ENCODE data around the gene COA6.

Gene COA6

GRCh38 chr1:234331507-234331906, 41.7 kb upstream of the COA6 start:
- Histone ChIP-seq H3K4me3 (replicated peaks; ENCODE audit: insufficient read depth, low read length) (no peak overlapping the region), H3K27me3 (ENCODE audit: insufficient read depth, poor library complexity, severe bottlenecking) (no peaks in the 10 kb centered on the region), H3K27ac (replicated peaks) (0 out of 2 replicates have a peak overlapping the region, but pooled peaks have one; percentile 0)
- DNase-seq (ENCODE audit: low read depth in 1 of 2, low spot score in 1 of 2) = peak; percentile 81 to 82
- TF ChIP-seq REST (IDR thresholded peaks at IDR 0.05; ENCODE audit: insufficient replicate concordance, low read depth) = no peak
- TF ChIP-seq GABPA (IDR thresholded peaks at IDR 0.05; ENCODE audit: low read depth) = no peak
- no peak for TF ChIP-seq POLR2AphosphoS5 (IDR thresholded peaks at IDR 0.05; ENCODE audit: low read depth)
- no peak for TF ChIP-seq SPI1 (IDR thresholded peaks at IDR 0.05; ENCODE audit: borderline replicate concordance, low read depth)
- TF ChIP-seq CTCF (IDR thresholded peaks at IDR 0.05; ENCODE audit: insufficient read depth, low read length) = no peak

GRCh38 chr1:234336359-234336758, 36.9 kb upstream of the COA6 start:
- Histone ChIP-seq H3K27me3 (ENCODE audit: insufficient read depth, poor library complexity, severe bottlenecking) (no peaks in the 10 kb centered on the region), H3K4me3 (replicated peaks; ENCODE audit: insufficient read depth, low read length) (no peak overlapping the region), H3K27ac (replicated peaks) (no peak overlapping the region)
- no peak for DNase-seq (ENCODE audit: low read depth in 1 of 2, low spot score in 1 of 2)
- TF ChIP-seq GABPA (IDR thresholded peaks at IDR 0.05; ENCODE audit: low read depth) = no peak
- no peak for TF ChIP-seq REST (IDR thresholded peaks at IDR 0.05; ENCODE audit: insufficient replicate concordance, low read depth)

- Histone ChIP-seq H3K4me3 (replicated peaks; ENCODE audit: insufficient read depth, low read length) (no peak overlapping the region), H3K27ac (replicated peaks) (no peak overlapping the region), H3K27me3 (ENCODE audit: insufficient read depth, poor library complexity, severe bottlenecking) (no peaks in the 10 kb centered on the region)
- TF ChIP-seq SPI1 (IDR thresholded peaks at IDR 0.05; ENCODE audit: borderline replicate concordance, low read depth) = no peak
- no peak for TF ChIP-seq CTCF (IDR thresholded peaks at IDR 0.05; ENCODE audit: insufficient read depth, low read length)
- TF ChIP-seq REST (IDR thresholded peaks at IDR 0.05; ENCODE audit: insufficient replicate concordance, low read depth) = no peak
- no peak for TF ChIP-seq GABPA (IDR thresholded peaks at IDR 0.05; ENCODE audit: low read depth)
- TF ChIP-seq POLR2AphosphoS5 (IDR thresholded peaks at IDR 0.05; ENCODE audit: low read depth) = no peak
- DNase-seq (ENCODE audit: low read depth in 1 of 2, low spot score in 1 of 2) = no peak
Observed at GRCh38 chr1:234337233-234337632, 36.0 kb upstream of the COA6 start.

GRCh38 chr1:234340528-234340927, 32.7 kb upstream of the COA6 start:
- H3K27ac ChIP-seq (replicated peaks) = no peak overlapping the region
- DNase-seq (ENCODE audit: low read depth in 1 of 2, low spot score in 1 of 2) = no peak
- TF ChIP-seq CTCF (IDR thresholded peaks at IDR 0.05; ENCODE audit: insufficient read depth, low read length) (no peak), SPI1 (IDR thresholded peaks at IDR 0.05; ENCODE audit: borderline replicate concordance, low read depth) (no peak), GABPA (IDR thresholded peaks at IDR 0.05; ENCODE audit: low read depth) (no peak), POLR2AphosphoS5 (IDR thresholded peaks at IDR 0.05; ENCODE audit: low read depth) (no peak), REST (IDR thresholded peaks at IDR 0.05; ENCODE audit: insufficient replicate concordance, low read depth) (no peak)
- H3K4me3 ChIP-seq (replicated peaks; ENCODE audit: insufficient read depth, low read length) = no peak overlapping the region
- no peaks in the 10 kb centered on the region for H3K27me3 ChIP-seq (ENCODE audit: insufficient read depth, poor library complexity, severe bottlenecking)

Data from HL-60 (cell line).